OCI-LY1 (cell line): ENCODE results near the gene SELENOP.

ENCODE experiments used
- H2AFZ ChIP-seq: fragments of 200-600 bp; sonication (generic), shearing (Covaris generic); 2 replicates; pipeline ENCODE4 v1.6.0; 2014; ENCODE audit warnings: antibody characterized with exemption, mild to moderate bottlenecking, low read length
- H3F3A ChIP-seq: fragments of 200-600 bp; sonication (generic), shearing (Covaris generic); 2 replicates; pipeline ENCODE4 v1.6.0; 2014; ENCODE audit warnings: mild to moderate bottlenecking, antibody characterized with exemption, low read length, moderate library complexity; ENCODE audit not compliant: insufficient read depth
- H3K27ac ChIP-seq: fragments of 200-600 bp; sonication (generic); 2 replicates; pipeline ENCODE4 v1.5.1; 2014; ENCODE audit warnings: low read length, mixed run types, mild to moderate bottlenecking, low read depth; ENCODE audit not compliant: poor library complexity, severe bottlenecking
- H3K27me3 ChIP-seq: fragments of 200-600 bp; sonication (generic); 2 replicates; pipeline ENCODE4 v1.6.0; 2014; ENCODE audit warnings: antibody characterized with exemption, mild to moderate bottlenecking, low read length, moderate library complexity; ENCODE audit not compliant: insufficient read depth
- H3K36me3 ChIP-seq: fragments of 200-600 bp; sonication (generic); 2 replicates; pipeline ENCODE4 v1.6.1; 2014; ENCODE audit warnings: mild to moderate bottlenecking, antibody characterized with exemption, low read length, moderate library complexity, mixed read lengths; ENCODE audit not compliant: insufficient read depth
- H3K4me1 ChIP-seq: fragments of 200-600 bp; sonication (generic); 2 replicates; pipeline ENCODE4 v1.5.1; 2014; ENCODE audit warnings: mild to moderate bottlenecking, low read length, moderate library complexity; ENCODE audit not compliant: insufficient read depth, severe bottlenecking
- H3K4me2 ChIP-seq: fragments of 200-600 bp; sonication (generic), shearing (Covaris generic); 2 replicates; pipeline ENCODE4 v1.6.1; 2014; ENCODE audit warnings: low read length
- H3K4me3 ChIP-seq: fragments of 200-600 bp; sonication (generic); 2 replicates; pipeline ENCODE4 v1.5.1; 2014; ENCODE audit warnings: low read length, low read depth, mild to moderate bottlenecking, mixed read lengths; ENCODE audit not compliant: poor library complexity, severe bottlenecking
- H3K79me2 ChIP-seq: fragments of 200-600 bp; shearing (Covaris generic); 2 replicates; pipeline ENCODE4 v1.6.1; 2016; ENCODE audit warnings: mixed run types, low read length, mixed read lengths; ENCODE audit not compliant: insufficient read depth
- H3K9ac ChIP-seq: fragments of 200-600 bp; sonication (generic), shearing (Covaris generic); 2 replicates; pipeline ENCODE4 v1.6.1; 2014; ENCODE audit warnings: mild to moderate bottlenecking, low read length, mixed read lengths
- H3K9me2 ChIP-seq: fragments of 200-600 bp; sonication (generic), shearing (Covaris generic); 2 replicates; pipeline ENCODE4 v1.6.1; 2014; ENCODE audit warnings: low read depth, mild to moderate bottlenecking, low read length, mixed read lengths
- H3K9me3 ChIP-seq: fragments of 200-600 bp; shearing (Covaris generic); 2 replicates; pipeline ENCODE4 v1.6.1; 2014; ENCODE audit warnings: low read length, mixed read lengths
- H4K20me1 ChIP-seq: fragments of 200-600 bp; sonication (generic), shearing (Covaris generic); 2 replicates; pipeline ENCODE4 v1.6.0; 2016; ENCODE audit warnings: mild to moderate bottlenecking, low read length; ENCODE audit not compliant: insufficient read depth
- CTCF ChIP-seq: fragments of 200-600 bp; sonication (generic), shearing (Covaris generic); IDR thresholded peaks from 2 replicates; pipeline ENCODE4 v1.5.1; 2017; ENCODE audit warnings: mild to moderate bottlenecking, antibody characterized with exemption, low read length, moderate library complexity, mixed read lengths
- EZH2 ChIP-seq: fragments of 200-600 bp; sonication (generic), shearing (Covaris generic); IDR thresholded peaks from 2 replicates; pipeline ENCODE4 v1.8.0; 2017; ENCODE audit warnings: borderline replicate concordance, mixed run types, mild to moderate bottlenecking, antibody characterized with exemption, low read length, moderate library complexity, mixed read lengths

Gene SELENOP

GRCh38 chr5:42808888-42809611 lies 2.6 kb downstream of the SELENOP start:
- TF ChIP-seq EZH2 = no peak
- TF ChIP-seq CTCF = no peak
- no peaks in the 10 kb centered on the region for H3K9me2 ChIP-seq
- H3K36me3 ChIP-seq = no peaks in the 10 kb centered on the region
- H3K79me2 ChIP-seq = no peaks in the 10 kb centered on the region
- no peaks in the 10 kb centered on the region for H3F3A ChIP-seq
- no peaks in the 10 kb centered on the region for H3K9me3 ChIP-seq
- H3K27me3 ChIP-seq = no peaks in the 10 kb centered on the region; the same call in 1 of the 2 replicates
- H3K9ac ChIP-seq = no peak overlapping the region
- no peak overlapping the region for H3K4me3 ChIP-seq
- H3K4me2 ChIP-seq = no peak overlapping the region
- no peaks in the 10 kb centered on the region for H3K4me1 ChIP-seq
- H4K20me1 ChIP-seq = no peaks in the 10 kb centered on the region
- H3K27ac ChIP-seq = no peak overlapping the region
- H2AFZ ChIP-seq = no peak overlapping the region

GRCh38 chr5:42807722-42808447 lies 3.8 kb downstream of the SELENOP start:
- Histone ChIP-seq H3K27me3 (no peaks in the 10 kb centered on the region; the same call in 1 of the 2 replicates), H3F3A (no peaks in the 10 kb centered on the region), H4K20me1 (no peaks in the 10 kb centered on the region), H3K9me2 (no peaks in the 10 kb centered on the region), H3K4me3 (no peak overlapping the region), H2AFZ (no peak overlapping the region), H3K9me3 (no peaks in the 10 kb centered on the region), H3K4me1 (no peaks in the 10 kb centered on the region), H3K9ac (no peak overlapping the region), H3K27ac (no peak overlapping the region), H3K4me2 (no peak overlapping the region), H3K36me3 (no peaks in the 10 kb centered on the region), H3K79me2 (no peaks in the 10 kb centered on the region)
- TF ChIP-seq EZH2 (no peak), CTCF (no peak)

GRCh38 chr5:42806701-42807262 lies 4.9 kb downstream of the SELENOP start:
- Histone ChIP-seq H3F3A (no peaks in the 10 kb centered on the region), H2AFZ (no peak overlapping the region), H3K27ac (no peak overlapping the region), H3K4me2 (no peak overlapping the region), H3K27me3 (no peaks in the 10 kb centered on the region; the same call in 1 of the 2 replicates), H3K9ac (no peak overlapping the region), H3K9me2 (no peaks in the 10 kb centered on the region), H3K9me3 (no peaks in the 10 kb centered on the region), H3K4me3 (no peak overlapping the region), H3K36me3 (no peaks in the 10 kb centered on the region), H4K20me1 (no peaks in the 10 kb centered on the region), H3K79me2 (no peaks in the 10 kb centered on the region), H3K4me1 (no peaks in the 10 kb centered on the region)
- TF ChIP-seq CTCF (no peak), EZH2 (no peak)
